Measurements from ENCODE around the gene CLEC3B.
"Not testable (repeated sequence)": the region's sequence is repeated elsewhere in the genome, so short reads cannot be mapped to it uniquely, and the experiment has no call there.

The CLEC3B gene

DNA sequence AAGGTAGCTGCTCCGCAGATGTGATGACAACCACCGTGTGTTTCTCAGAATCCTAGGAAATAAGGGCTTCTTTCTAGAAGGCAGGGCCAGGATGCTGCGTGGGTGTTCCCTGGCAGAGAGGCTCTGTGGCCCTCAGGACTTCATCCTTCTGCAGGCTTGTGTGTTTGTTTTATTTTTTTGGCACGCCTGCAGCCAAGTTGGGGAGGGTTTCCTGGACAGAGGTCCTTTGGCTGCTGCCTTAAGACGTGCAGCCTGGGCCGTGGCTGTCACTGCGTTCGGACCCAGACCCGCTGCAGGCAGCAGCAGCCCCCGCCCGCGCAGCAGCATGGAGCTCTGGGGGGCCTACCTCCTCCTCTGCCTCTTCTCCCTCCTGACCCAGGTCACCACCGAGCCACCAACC, at the start of gene CLEC3B:
TSS of gene CLEC3B (plus strand) at position 266 of the 400 bp plus-strand sequence. CDS start at position 326, 60 bp downstream.
- no peak for DNase-seq (ENCODE audit: low read depth)

GRCh38 chr3:44981220-44981619, 44.9 kb upstream of the CLEC3B start:
- DNase-seq (ENCODE audit: low read depth), result no peak

GRCh38 chr3:44981751-44982150, 44.4 kb upstream of the CLEC3B start:
- DNase-seq (ENCODE audit: low read depth), result no peak

GRCh38 chr3:44982817-44983216, 43.3 kb upstream of the CLEC3B start:
- no peak for DNase-seq (ENCODE audit: low read depth)

DNA sequence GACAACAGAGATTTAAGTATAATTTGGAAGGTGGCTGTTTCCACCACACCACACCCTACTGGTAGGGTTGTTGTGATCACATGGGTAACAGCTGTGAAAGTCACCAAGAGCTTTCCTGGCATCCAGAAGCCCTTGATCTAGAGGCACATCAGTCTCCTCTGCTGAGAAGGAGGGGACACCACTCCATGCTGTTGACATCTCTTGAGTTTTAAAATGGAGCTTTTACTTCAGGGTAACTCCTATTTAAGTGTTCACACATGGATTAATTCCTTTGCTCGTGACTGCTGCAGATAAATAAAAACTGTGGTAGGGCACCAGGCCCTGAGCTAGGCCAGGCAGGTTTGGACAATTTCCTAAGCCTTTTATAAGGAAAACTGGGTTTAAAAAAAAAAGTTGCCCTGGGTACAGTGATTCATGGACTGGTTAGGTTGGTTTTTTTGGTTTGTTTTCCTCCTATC, 42.6 kb upstream of the CLEC3B start:
- DNase-seq (ENCODE audit: low read depth), result no peak

DNA sequence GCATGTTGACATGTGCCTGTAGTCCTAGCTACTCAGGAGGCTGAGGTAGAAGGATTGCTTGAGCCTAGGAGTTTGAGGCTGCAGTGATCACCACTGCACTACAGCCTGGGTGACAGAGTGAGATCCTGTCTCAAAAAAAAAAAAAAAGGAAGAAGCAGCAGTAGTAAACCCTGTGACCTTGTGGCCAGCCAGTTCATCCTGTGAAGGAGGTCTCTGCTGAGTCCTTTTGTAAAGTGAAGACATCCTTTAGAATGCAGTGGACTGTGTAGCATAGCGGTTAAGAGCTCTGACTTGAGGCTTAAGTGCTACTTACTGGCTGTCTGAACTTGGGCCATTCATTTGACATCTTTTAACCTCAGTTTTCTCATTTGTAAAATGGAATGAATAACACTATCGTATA, 41.8 kb upstream of the CLEC3B start:
- no peak for DNase-seq (ENCODE audit: low read depth)

DNA sequence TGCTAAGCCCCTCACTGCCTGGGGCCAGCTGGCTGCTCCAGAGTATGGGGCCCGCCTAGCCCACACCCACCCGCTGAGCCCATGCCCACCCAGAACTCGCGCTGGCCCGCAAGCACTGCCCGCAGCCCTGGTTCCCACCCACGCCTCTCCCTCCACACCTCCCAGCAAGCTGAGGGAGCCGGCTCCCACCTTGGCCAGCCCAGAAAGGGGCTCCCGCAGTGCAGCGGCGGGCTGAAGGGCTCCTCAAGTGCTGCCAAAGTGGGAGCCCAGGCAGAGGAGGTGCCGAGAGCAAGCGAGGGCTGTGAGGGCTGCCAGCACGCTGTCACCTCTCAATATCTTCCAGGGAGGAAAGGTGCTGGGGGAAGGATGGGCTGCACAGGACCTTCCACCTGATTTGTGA, 39.8 kb upstream of the CLEC3B start:
- DNase-seq (ENCODE audit: low read depth), result not testable (repeated sequence)

- DNase-seq (ENCODE audit: low read depth), result no peak
Observed at GRCh38 chr3:44987332-44987731, 38.8 kb upstream of the CLEC3B start.

GRCh38 chr3:44988073-44988472, 38.0 kb upstream of the CLEC3B start:
- no peak for DNase-seq (ENCODE audit: low read depth)

- no peak for DNase-seq (ENCODE audit: low read depth)
Observed at GRCh38 chr3:44989141-44989540, 37.0 kb upstream of the CLEC3B start.

- DNase-seq (ENCODE audit: low read depth), result no peak
Observed at GRCh38 chr3:44989636-44990373, 36.3 kb upstream of the CLEC3B start.

DNA sequence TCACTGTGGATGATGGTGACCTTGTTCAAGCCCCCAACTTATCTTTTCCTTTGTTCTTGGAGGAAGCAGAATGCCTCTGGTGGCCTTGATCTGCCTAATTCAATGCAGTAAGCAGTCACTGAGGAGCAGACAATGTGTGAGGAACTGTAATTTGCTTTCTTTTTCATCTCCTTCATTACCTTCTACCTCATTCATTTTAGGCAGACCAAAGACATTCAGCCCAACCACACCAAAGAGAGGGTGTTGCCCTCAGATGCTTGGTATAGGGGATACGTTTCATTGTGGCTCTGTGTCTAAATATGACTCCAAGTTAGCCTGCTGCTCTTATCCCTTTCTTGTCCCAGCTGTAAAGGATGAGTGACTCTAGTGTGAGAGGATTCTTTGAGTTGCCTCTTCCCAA, 34.8 kb upstream of the CLEC3B start:
- DNase-seq (ENCODE audit: low read depth), result no peak

GRCh38 chr3:44992555-44993470, 33.3 kb upstream of the CLEC3B start:
- DNase-seq (ENCODE audit: low read depth), result no peak

DNA sequence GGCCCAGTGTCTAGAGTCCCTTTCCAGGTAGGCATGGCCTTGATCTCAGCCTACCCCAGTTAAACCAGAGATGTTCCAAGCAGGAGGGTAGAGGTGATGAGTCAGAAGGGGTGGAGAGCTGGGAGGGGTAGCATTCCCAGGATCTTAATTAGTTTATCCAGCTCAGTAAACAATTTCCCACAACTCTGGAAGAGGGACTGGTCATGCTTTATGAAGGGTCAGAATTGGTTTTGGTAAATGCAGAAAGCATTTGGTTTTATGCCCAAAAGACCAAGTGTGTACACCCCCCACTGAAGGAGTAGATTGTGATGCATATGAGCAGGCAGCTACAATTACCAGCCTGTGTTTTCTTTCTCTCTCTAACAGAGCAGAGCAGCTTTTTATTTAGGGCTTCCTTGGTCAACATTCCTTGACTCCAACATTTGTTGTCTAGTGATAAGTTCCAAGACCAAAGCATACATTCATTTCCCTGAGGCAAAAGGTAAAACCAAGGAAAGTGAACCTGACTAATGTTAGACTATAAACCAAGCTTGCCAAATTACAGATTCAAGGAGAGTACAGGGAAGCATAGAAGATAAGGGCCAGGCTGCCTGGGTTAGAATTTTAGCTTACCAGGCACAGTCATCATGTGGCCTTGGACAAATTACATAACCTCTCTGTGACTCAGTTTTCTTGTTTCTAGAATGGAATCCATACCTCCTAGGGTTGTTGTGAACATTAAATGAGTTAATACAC, 32.5 kb upstream of the CLEC3B start:
- no peak for DNase-seq (ENCODE audit: low read depth)

GRCh38 chr3:44995142-44995770, 30.8 kb upstream of the CLEC3B start:
- no peak for DNase-seq (ENCODE audit: low read depth)

- DNase-seq (ENCODE audit: low read depth), result no peak
Observed at GRCh38 chr3:44996556-44996969, 29.5 kb upstream of the CLEC3B start.

GRCh38 chr3:44999782-45000181, 26.3 kb upstream of the CLEC3B start:
- no peak for DNase-seq (ENCODE audit: low read depth)

GRCh38 chr3:45000823-45001222, 25.3 kb upstream of the CLEC3B start:
- no peak for DNase-seq (ENCODE audit: low read depth)

DNA sequence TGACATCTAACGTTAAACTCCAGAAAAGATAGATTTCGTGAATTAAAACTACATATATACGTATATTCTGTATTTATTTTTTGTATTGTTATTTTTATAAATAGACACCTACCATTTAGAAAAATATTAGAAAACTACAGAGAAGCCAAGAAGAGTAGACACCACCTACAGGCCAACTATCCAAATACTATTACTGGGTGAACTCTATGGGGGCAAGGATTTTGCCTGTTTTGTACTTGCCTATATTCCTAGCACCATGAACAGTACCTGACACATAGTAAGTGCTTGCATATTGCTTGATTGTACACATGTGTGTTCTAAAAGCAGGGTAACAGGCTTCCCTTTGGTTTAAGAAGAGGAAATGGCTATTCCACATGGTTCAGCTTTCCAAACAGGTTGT, 24.4 kb upstream of the CLEC3B start:
- no peak for DNase-seq (ENCODE audit: low read depth)

DNA sequence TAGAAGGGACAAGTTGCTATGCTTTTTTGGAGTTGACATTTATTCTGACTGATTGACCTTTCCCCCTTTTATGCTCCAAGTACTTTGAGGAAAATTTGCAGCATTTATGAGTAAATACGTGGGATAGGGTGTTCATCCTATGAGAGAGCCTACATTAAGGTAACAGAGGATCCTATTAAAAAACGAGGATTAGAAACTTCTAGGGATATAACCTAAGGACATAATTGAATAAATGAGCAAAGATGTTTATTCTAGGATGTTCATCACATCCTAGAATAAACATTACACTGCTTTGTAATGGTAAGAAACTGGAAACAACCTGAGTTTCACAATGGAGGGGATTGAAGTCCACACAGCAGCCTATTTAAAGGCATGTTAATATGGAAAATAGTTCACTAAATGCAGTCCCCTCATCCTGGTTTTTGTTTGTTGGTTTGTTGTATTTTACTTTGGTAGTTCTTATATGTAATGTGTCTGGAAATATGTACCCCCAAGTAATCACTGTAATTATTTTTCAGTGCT, 23.9 kb upstream of the CLEC3B start:
- DNase-seq (ENCODE audit: low read depth), result no peak

GRCh38 chr3:45002720-45003119, 23.4 kb upstream of the CLEC3B start:
- DNase-seq (ENCODE audit: low read depth), result no peak

- DNase-seq (ENCODE audit: low read depth), result no peak
Observed at GRCh38 chr3:45003406-45003805, 22.7 kb upstream of the CLEC3B start.
